Measurements from ENCODE around the gene RAG2.
"Not testable (repeated sequence)": the region's sequence is repeated elsewhere in the genome, so short reads cannot be mapped to it uniquely, and the experiment has no call there.

The RAG2 gene

GRCh38 chr11:36586543-36586942 is 11.5 kb downstream of the RAG2 start:
- DNase-seq (ENCODE audit: insufficient read length, low spot score) (no peak), FAIRE-seq (peak; percentile 45)
- no peak for TF ChIP-seq POLR2A (IDR thresholded peaks at IDR 0.05; ENCODE audit: low read depth, low read length)

GRCh38 chr11:36583667-36584066 is 14.4 kb downstream of the RAG2 start:
- FAIRE-seq: no peak
- no peak for TF ChIP-seq POLR2A (IDR thresholded peaks at IDR 0.05; ENCODE audit: low read depth, low read length)
- DNase-seq (ENCODE audit: insufficient read length, low spot score): no peak

- FAIRE-seq: no peak
- TF ChIP-seq POLR2A (IDR thresholded peaks at IDR 0.05; ENCODE audit: low read depth, low read length): no peak
- DNase-seq (ENCODE audit: insufficient read length, low spot score): no peak
These were observed 16.5 kb downstream of the RAG2 start for GRCh38 chr11:36581536-36581935.

- DNase-seq (ENCODE audit: insufficient read length, low spot score) (no peak), FAIRE-seq (no peak)
- no peak for TF ChIP-seq POLR2A (IDR thresholded peaks at IDR 0.05; ENCODE audit: low read depth, low read length)
These were observed 19.6 kb downstream of the RAG2 start for GRCh38 chr11:36578458-36578857.

GRCh38 chr11:36577859-36578258 is 20.2 kb downstream of the RAG2 start:
- DNase-seq (ENCODE audit: insufficient read length, low spot score) (peak; percentile 25), FAIRE-seq (no peak)
- TF ChIP-seq POLR2A (IDR thresholded peaks at IDR 0.05; ENCODE audit: low read depth, low read length): no peak

GRCh38 chr11:36577373-36577772 is 20.7 kb downstream of the RAG2 start:
- DNase-seq (ENCODE audit: insufficient read length, low spot score): no peak
- TF ChIP-seq POLR2A (IDR thresholded peaks at IDR 0.05; ENCODE audit: low read depth, low read length): no peak
- FAIRE-seq: no peak

- FAIRE-seq (no peak), DNase-seq (ENCODE audit: insufficient read length, low spot score) (no peak)
- TF ChIP-seq POLR2A (IDR thresholded peaks at IDR 0.05; ENCODE audit: low read depth, low read length): no peak
These were observed 23.6 kb downstream of the RAG2 start for GRCh38 chr11:36574486-36574885.

GRCh38 chr11:36569095-36569494 is 28.9 kb downstream of the RAG2 start:
- TF ChIP-seq POLR2A (IDR thresholded peaks at IDR 0.05; ENCODE audit: low read depth, low read length): no peak
- no peak for DNase-seq (ENCODE audit: insufficient read length, low spot score)
- no peak for FAIRE-seq

GRCh38 chr11:36567694-36568093 is 30.3 kb downstream of the RAG2 start, which contains the start of gene RAG1:
Gene RAG1 (plus strand): TSS chr11:36568007. CDS start chr11:36573305, 5,298 bp downstream.
- DNase-seq (ENCODE audit: insufficient read length, low spot score) (no peak), FAIRE-seq (no peak)
- no peak for TF ChIP-seq POLR2A (IDR thresholded peaks at IDR 0.05; ENCODE audit: low read depth, low read length)

- TF ChIP-seq POLR2A (IDR thresholded peaks at IDR 0.05; ENCODE audit: low read depth, low read length): no peak
- DNase-seq (ENCODE audit: insufficient read length, low spot score): no peak
- FAIRE-seq: no peak
These were observed 31.5 kb downstream of the RAG2 start for GRCh38 chr11:36566407-36567053.

GRCh38 chr11:36565031-36565610 is 32.9 kb downstream of the RAG2 start:
- DNase-seq (ENCODE audit: insufficient read length, low spot score) (no peak), FAIRE-seq (no peak)
- no peak for TF ChIP-seq POLR2A (IDR thresholded peaks at IDR 0.05; ENCODE audit: low read depth, low read length)

- DNase-seq (ENCODE audit: insufficient read length, low spot score): no peak
- FAIRE-seq: peak; percentile 36
- TF ChIP-seq POLR2A (IDR thresholded peaks at IDR 0.05; ENCODE audit: low read depth, low read length): no peak
These were observed 33.5 kb downstream of the RAG2 start for GRCh38 chr11:36564376-36565030.

- DNase-seq (ENCODE audit: insufficient read length, low spot score) (no peak), FAIRE-seq (peak; percentile 27)
- no peak for TF ChIP-seq POLR2A (IDR thresholded peaks at IDR 0.05; ENCODE audit: low read depth, low read length)
These were observed 39.2 kb downstream of the RAG2 start for GRCh38 chr11:36558571-36559413.

- TF ChIP-seq POLR2A (IDR thresholded peaks at IDR 0.05; ENCODE audit: low read depth, low read length): no peak
- FAIRE-seq (no peak), DNase-seq (ENCODE audit: insufficient read length, low spot score) (no peak)
These were observed 40.0 kb downstream of the RAG2 start for GRCh38 chr11:36557991-36558390.

GRCh38 chr11:36557390-36557789 is 40.6 kb downstream of the RAG2 start:
- not testable (repeated sequence) for FAIRE-seq; DNase-seq (ENCODE audit: insufficient read length, low spot score)

Measured in H54 (cell line).